ENCODE results near the gene EYA2.

Gene EYA2

GRCh38 chr20:47038566-47039560 lies 144.2 kb downstream of the EYA2 start:
- DNase-seq = no peak

- no peak for DNase-seq
These were observed 146.0 kb downstream of the EYA2 start for GRCh38 chr20:47040506-47041125.

- no peak for DNase-seq
These were observed 146.8 kb downstream of the EYA2 start for GRCh38 chr20:47041396-47041899.

GRCh38 chr20:47042464-47042863 lies 147.8 kb downstream of the EYA2 start:
- no peak for DNase-seq

- DNase-seq = no peak
These were observed 148.4 kb downstream of the EYA2 start for GRCh38 chr20:47043086-47043485.

GRCh38 chr20:47044938-47045337 lies 150.3 kb downstream of the EYA2 start:
- no peak for DNase-seq

GRCh38 chr20:47048054-47048453 lies 153.4 kb downstream of the EYA2 start:
- no peak for DNase-seq

GRCh38 chr20:47049771-47050170 lies 155.1 kb downstream of the EYA2 start:
- DNase-seq = no peak

GRCh38 chr20:47050996-47051395 lies 156.4 kb downstream of the EYA2 start:
- DNase-seq = no peak

GRCh38 chr20:47051936-47052526 lies 157.4 kb downstream of the EYA2 start:
- DNase-seq = no peak

GRCh38 chr20:47054506-47054905 lies 159.9 kb downstream of the EYA2 start:
- no peak for DNase-seq

GRCh38 chr20:47054945-47055344 lies 160.3 kb downstream of the EYA2 start:
- no peak for DNase-seq

- DNase-seq = no peak
These were observed 161.2 kb downstream of the EYA2 start for GRCh38 chr20:47055699-47056369.

GRCh38 chr20:47057661-47058060 lies 163.0 kb downstream of the EYA2 start:
- DNase-seq = no peak

GRCh38 chr20:47058236-47058635 lies 163.6 kb downstream of the EYA2 start:
- DNase-seq = no peak

GRCh38 chr20:47059536-47059935 lies 164.9 kb downstream of the EYA2 start:
- DNase-seq = no peak

GRCh38 chr20:47061549-47061948 lies 166.9 kb downstream of the EYA2 start:
- no peak for DNase-seq

- DNase-seq = no peak
These were observed 167.7 kb downstream of the EYA2 start for GRCh38 chr20:47062226-47062890.

GRCh38 chr20:47063407-47063806 lies 168.8 kb downstream of the EYA2 start:
- DNase-seq = no peak

- no peak for DNase-seq
These were observed 169.2 kb downstream of the EYA2 start for GRCh38 chr20:47063808-47064207.

- no peak for DNase-seq
These were observed 172.0 kb downstream of the EYA2 start for GRCh38 chr20:47066484-47067270.

Measured in right kidney (tissue), 1 donor.